Measurements from ENCODE around the gene PI4KA. TPM values are rescaled to one million over a fixed set of nuclear protein-coding genes. Genes with fewer than 3 reads are reported as not detected.

The PI4KA gene
- total and polyA plus RNA-seq, 2 of the 13 experiments (the other 11 are each of a cell fraction or from before 2014, with no cell fraction given), result 27.4 to 56.4 TPM

DNA sequence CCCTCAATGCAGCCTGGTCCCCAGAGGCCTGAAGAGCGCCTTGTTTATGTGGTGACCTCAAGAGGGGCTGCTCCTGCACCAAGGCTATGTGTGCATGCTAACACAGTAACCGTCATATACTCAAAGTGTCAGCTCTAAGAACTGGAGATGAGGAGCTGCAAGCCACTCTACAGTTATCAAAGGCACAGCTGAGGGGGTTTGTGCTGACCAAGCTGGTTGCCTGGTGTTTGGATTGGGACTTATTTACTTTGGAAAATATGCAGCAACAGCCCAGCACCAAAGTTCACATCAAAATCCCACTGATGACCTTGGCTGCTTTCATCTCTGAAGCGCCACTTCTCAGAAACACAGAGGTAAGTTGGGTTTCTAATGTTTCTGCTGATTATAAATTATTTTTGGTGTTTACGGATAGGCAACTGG is 84.8 kb downstream of the PI4KA start, which contains the start of gene SERPIND1 (continued):
- TF ChIP-seq, protein P1, sequence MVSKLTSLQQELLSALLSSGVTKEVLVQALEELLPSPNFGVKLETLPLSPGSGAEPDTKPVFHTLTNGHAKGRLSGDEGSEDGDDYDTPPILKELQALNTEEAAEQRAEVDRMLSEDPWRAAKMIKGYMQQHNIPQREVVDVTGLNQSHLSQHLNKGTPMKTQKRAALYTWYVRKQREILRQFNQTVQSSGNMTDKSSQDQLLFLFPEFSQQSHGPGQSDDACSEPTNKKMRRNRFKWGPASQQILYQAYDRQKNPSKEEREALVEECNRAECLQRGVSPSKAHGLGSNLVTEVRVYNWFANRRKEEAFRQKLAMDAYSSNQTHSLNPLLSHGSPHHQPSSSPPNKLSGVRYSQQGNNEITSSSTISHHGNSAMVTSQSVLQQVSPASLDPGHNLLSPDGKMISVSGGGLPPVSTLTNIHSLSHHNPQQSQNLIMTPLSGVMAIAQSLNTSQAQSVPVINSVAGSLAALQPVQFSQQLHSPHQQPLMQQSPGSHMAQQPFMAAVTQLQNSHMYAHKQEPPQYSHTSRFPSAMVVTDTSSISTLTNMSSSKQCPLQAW (CRISPR knock-in tag; IDR thresholded peaks at IDR 0.05), result 0 out of 2 replicates have a peak, but pooled peaks have one; percentile 60
- TF ChIP-seq, protein P2, sequence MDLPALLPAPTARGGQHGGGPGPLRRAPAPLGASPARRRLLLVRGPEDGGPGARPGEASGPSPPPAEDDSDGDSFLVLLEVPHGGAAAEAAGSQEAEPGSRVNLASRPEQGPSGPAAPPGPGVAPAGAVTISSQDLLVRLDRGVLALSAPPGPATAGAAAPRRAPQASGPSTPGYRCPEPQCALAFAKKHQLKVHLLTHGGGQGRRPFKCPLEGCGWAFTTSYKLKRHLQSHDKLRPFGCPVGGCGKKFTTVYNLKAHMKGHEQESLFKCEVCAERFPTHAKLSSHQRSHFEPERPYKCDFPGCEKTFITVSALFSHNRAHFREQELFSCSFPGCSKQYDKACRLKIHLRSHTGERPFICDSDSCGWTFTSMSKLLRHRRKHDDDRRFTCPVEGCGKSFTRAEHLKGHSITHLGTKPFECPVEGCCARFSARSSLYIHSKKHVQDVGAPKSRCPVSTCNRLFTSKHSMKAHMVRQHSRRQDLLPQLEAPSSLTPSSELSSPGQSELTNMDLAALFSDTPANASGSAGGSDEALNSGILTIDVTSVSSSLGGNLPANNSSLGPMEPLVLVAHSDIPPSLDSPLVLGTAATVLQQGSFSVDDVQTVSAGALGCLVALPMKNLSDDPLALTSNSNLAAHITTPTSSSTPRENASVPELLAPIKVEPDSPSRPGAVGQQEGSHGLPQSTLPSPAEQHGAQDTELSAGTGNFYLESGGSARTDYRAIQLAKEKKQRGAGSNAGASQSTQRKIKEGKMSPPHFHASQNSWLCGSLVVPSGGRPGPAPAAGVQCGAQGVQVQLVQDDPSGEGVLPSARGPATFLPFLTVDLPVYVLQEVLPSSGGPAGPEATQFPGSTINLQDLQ (CRISPR knock-in tag; IDR thresholded peaks at IDR 0.05), result no peak
- no peak for TF ChIP-seq ZSCAN29 (CRISPR knock-in tag; conservative IDR thresholded peaks at IDR 0.05)
- TF ChIP-seq HCFC1 (IDR thresholded peaks at IDR 0.05; ENCODE audit: low read depth, low read length), result no peak
- peak; percentile 68; the same call in 1 of the 2 replicates for TF ChIP-seq KDM4B (CRISPR knock-in tag; IDR thresholded peaks at IDR 0.05)
- peak; percentile 85 for TF ChIP-seq RXRB (CRISPR knock-in tag; IDR thresholded peaks at IDR 0.05; ENCODE audit: borderline replicate concordance)
- no peak for TF ChIP-seq ZNF333 (CRISPR knock-in tag; IDR thresholded peaks at IDR 0.05; ENCODE audit: borderline replicate concordance)
- TF ChIP-seq ZNF790 (CRISPR knock-in tag; IDR thresholded peaks at IDR 0.05; ENCODE audit: borderline replicate concordance), result no peak
- no peak for TF ChIP-seq ZBTB3 (CRISPR knock-in tag; IDR thresholded peaks at IDR 0.05; ENCODE audit: borderline replicate concordance, low read depth)
- no peak for TF ChIP-seq KDM5A (IDR thresholded peaks at IDR 0.05; ENCODE audit: borderline replicate concordance, low read length)
- peak; percentile 88 for TF ChIP-seq GATAD2A (CRISPR knock-in tag; IDR thresholded peaks at IDR 0.05)
- TF ChIP-seq ZSCAN22 (CRISPR knock-in tag; IDR thresholded peaks at IDR 0.05), result no peak
- TF ChIP-seq ZNF549 (CRISPR knock-in tag; IDR thresholded peaks at IDR 0.05), result 0 out of 2 replicates have a peak, but pooled peaks have one; percentile 52
- TF ChIP-seq ZNF543 (CRISPR knock-in tag; IDR thresholded peaks at IDR 0.05), result no peak
- no peak for TF ChIP-seq ZNF644 (CRISPR knock-in tag; IDR thresholded peaks at IDR 0.05; ENCODE audit: low read depth)
- TF ChIP-seq MAFG (CRISPR knock-in tag; IDR thresholded peaks at IDR 0.05), result peak; percentile 53; the same call in 1 of the 2 replicates
- TF ChIP-seq DMAP1 (CRISPR knock-in tag; IDR thresholded peaks at IDR 0.05), result no peak
- no peak for TF ChIP-seq KLF6 (CRISPR knock-in tag; IDR thresholded peaks at IDR 0.05)
- no peak for TF ChIP-seq ZNF530 (CRISPR knock-in tag; IDR thresholded peaks at IDR 0.05; ENCODE audit: low read depth)
- TF ChIP-seq, protein P3, sequence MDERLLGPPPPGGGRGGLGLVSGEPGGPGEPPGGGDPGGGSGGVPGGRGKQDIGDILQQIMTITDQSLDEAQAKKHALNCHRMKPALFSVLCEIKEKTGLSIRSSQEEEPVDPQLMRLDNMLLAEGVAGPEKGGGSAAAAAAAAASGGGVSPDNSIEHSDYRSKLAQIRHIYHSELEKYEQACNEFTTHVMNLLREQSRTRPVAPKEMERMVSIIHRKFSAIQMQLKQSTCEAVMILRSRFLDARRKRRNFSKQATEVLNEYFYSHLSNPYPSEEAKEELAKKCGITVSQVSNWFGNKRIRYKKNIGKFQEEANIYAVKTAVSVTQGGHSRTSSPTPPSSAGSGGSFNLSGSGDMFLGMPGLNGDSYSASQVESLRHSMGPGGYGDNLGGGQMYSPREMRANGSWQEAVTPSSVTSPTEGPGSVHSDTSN (CRISPR knock-in tag; IDR thresholded peaks at IDR 0.05), result no peak
- TF ChIP-seq PITX1 (CRISPR knock-in tag; IDR thresholded peaks at IDR 0.05), result peak; percentile 83
- no peak; the same call in 1 of the 2 replicates for TF ChIP-seq ELF3 (CRISPR knock-in tag; IDR thresholded peaks at IDR 0.05)
- peak; percentile 73 for TF ChIP-seq TBX2 (CRISPR knock-in tag; IDR thresholded peaks at IDR 0.05; ENCODE audit: borderline replicate concordance)
- 0 out of 2 replicates have a peak, but pooled peaks have one; percentile 18 for TF ChIP-seq NFATC3 (CRISPR knock-in tag; IDR thresholded peaks at IDR 0.05)
- TF ChIP-seq, protein P4, sequence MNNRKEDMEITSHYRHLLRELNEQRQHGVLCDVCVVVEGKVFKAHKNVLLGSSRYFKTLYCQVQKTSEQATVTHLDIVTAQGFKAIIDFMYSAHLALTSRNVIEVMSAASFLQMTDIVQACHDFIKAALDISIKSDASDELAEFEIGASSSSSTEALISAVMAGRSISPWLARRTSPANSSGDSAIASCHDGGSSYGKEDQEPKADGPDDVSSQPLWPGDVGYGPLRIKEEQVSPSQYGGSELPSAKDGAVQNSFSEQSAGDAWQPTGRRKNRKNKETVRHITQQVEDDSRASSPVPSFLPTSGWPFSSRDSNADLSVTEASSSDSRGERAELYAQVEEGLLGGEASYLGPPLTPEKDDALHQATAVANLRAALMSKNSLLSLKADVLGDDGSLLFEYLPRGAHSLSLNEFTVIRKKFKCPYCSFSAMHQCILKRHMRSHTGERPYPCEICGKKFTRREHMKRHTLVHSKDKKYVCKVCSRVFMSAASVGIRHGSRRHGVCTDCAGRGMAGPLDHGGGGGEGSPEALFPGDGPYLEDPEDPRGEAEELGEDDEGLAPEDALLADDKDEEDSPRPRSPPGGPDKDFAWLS (CRISPR knock-in tag; IDR thresholded peaks at IDR 0.05; ENCODE audit: borderline replicate concordance), result no peak

All from HepG2 (cell line).